H1 (cell line): Measurements from ENCODE around the gene RREB1. TPM values are rescaled to one million over a fixed set of nuclear protein-coding genes. Genes with fewer than 3 reads are reported as not detected.

Experiments
- BRCA1 ChIP-seq: IDR thresholded peaks from 2 replicates; pipeline ENCODE4 v1.6.1; 2012; ENCODE audit warnings: low read depth, low read length, improper control_type of control experiment
- CREB1 ChIP-seq: IDR thresholded peaks from 2 replicates; pipeline ENCODE4 v1.6.1; 2012; ENCODE audit warnings: inconsistent platforms
- RNF2 ChIP-seq: fragments of 200-900, 300-1000 bp; sonication (generic); IDR thresholded peaks from 2 replicates; pipeline ENCODE4 v1.7.1; 2016; ENCODE audit warnings: borderline replicate concordance, low read depth, mild to moderate bottlenecking, antibody characterized with exemption, low read length; ENCODE audit not compliant: poor library complexity, severe bottlenecking; ENCODE audit errors: missing control alignments
- TAF1 ChIP-seq: IDR thresholded peaks from 2 replicates; pipeline ENCODE4 v1.6.1; 2011; ENCODE audit warnings: mild to moderate bottlenecking, low read depth, low read length
- USF2 ChIP-seq: IDR thresholded peaks from 2 replicates; pipeline ENCODE4 v1.6.1; 2011; ENCODE audit warnings: low read length, improper control_type of control experiment
- polyA plus RNA-seq, 7 experiments: library from polyadenylated mRNA; depleted of rRNA in 3 of 7; stranded (reverse) in 5 of 7; unstranded in 2 of 7; fragments of >200 nt in 5 of 7; fragments of 200-250 nt in 2 of 7; gene quantifications; 1 replicate in 5 of 7; 2 replicates in 1 of 7; 4 replicates in 1 of 7; pipeline versions ENCODE4 v1.2.1 to v1.2.3, GENCODE V29; 2011 to 2013; ENCODE audit warnings: missing spikeins in 2 of 7, mixed read lengths in 2 of 7
- total RNA-seq: library from RNA; stranded (reverse); fragmentation: NEBNext Ultra II Directional; extraction: Animal tissue kit (Norgen Biotek cat#: 25700); gene quantifications from 2 replicates; pipeline ENCODE4 v1.2.1, GENCODE V29; 2021

RREB1 gene
- total and polyA plus RNA-seq, 2 of the 8 experiments (the other 6 are each of a cell fraction or from before 2014, with no cell fraction given) = 3.9 to 34.7 TPM

- TF ChIP-seq USF2 (no peak), RNF2 (no peak), BRCA1 (no peak), TAF1 (no peak), CREB1 (no peak)
- TF ChIP-seq, all 59 proteins: peak for 0
These were observed 3.4 kb downstream of the RREB1 start (continued) for GRCh38 chr6:7111095-7111690.
